ENCODE measurements around the gene TMED1.

Gene TMED1

GRCh38 chr19:10812902-10813404 lies 23.1 kb downstream of the TMED1 start:
- DNase-seq: peak in 4 of 56 donors; percentile 2 to 11 (median 8)

- no peak for DNase-seq
Measured at GRCh38 chr19:10812196-10812595, 23.8 kb downstream of the TMED1 start.

- no peak for DNase-seq
Measured at GRCh38 chr19:10811391-10812111, 24.5 kb downstream of the TMED1 start.

DNA sequence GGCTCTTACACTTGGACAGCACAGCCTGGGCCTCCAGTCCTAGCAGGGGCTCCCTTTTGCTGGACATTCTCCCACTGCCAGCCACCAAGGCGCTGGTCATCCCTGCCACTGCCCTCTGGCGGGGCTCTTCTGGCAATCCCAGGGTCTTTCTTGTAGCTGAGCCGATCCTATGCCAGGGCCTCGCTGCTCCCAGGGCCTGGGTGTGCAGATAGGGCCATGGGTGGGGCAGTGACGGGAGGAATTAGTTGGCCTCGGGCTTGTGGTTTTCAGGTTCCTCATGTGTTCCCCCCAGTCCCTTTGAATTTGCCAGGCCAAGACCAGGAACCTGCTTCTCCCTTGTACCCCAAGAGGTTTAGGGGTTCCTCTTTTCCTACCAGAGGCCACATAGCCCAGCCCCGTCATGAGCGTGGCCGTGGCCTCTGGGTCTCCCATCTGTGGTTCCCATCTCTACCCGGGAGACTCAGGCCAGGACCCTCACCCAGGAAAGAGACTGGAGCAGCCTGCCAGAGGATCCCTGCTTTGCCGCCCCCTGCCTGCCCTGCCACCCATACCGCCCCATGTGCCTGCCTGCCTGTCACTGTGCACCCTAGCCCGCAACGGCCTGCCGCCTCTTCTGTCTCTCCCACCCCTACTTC lies 26.2 kb downstream of the TMED1 start:
- no peak for DNase-seq

- DNase-seq: no peak
Measured at GRCh38 chr19:10808937-10809649, 26.9 kb downstream of the TMED1 start.

- peak in 6 of 56 donors; percentile 3 to 25 (median 18) for DNase-seq
Measured at GRCh38 chr19:10805758-10806247, 30.2 kb downstream of the TMED1 start.

DNA sequence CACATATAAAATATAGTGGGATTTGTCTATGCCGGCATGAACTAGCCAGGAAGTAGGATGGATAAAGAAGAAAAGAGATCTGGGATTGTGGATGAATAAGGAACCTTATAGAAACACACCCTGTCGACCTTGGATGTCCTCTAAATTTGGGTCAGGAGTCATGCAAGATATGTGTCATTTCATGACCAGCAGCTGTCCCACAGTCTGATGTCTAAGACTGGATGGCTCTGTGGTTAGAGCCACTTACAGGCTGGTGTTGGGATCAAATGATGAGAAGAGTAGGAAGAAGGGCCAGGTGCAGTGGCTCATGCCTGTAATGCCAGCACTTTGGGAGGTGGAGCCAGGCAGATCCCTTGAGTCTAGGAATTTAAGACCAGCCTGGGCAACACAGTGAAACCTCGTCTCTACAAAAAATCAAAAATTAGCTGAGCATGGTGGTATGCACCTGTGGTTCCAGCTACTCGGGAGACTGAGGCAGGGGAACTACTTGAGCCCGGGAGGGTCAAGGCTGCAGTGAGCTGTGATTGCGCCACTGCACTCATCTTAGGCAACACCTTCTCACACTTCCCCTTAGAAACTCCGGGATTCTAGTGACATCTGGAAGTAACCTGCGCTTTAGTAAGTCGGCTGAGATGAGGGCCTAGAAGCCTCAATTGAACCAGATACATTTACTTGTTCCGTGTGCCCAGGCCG lies 30.8 kb downstream of the TMED1 start:
- no peak for DNase-seq

DNA sequence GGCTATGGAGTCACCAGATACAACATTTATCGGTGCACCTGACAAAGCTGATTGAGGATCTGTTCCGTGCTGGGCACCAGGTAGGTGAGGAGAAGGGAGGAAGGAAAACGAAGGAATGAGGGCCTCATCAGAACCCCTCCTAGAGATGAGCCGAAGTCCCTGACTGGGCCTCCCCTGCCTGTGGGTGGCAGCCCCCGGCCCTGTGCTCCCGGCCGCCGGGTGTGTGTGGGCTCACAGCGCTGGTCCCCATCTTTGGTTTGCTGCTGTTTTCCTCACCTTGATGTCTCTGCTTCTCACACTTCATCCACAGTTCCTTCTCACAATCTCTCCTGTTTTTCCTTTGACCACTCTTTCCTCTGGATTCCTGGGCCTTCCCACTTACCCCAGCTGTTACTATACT lies 32.8 kb downstream of the TMED1 start:
- no peak for DNase-seq

DNA sequence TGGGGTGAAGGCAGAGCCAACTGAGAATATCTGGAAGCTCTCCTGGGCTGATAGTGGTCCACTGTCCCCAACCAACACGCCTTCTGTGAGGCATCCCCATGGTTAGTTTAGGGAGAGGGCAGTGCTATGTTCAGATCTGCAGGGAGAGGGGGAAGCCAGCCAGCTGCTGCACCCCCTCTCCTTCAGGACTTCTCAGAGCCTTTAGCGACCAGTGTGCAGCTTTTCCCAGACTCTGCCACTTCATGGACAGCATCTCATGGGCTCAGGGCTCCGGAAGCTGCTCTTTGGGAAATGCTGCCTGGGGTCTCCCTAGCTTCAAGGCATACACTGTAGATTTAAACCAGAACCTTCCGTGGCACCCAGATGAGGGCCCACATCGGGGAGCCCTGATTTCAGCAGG lies 33.5 kb downstream of the TMED1 start:
- no peak for DNase-seq

GRCh38 chr19:10800488-10800887 lies 35.5 kb downstream of the TMED1 start:
- DNase-seq: peak in 16 of 56 donors; percentile 3 to 48 (median 16)

DNA sequence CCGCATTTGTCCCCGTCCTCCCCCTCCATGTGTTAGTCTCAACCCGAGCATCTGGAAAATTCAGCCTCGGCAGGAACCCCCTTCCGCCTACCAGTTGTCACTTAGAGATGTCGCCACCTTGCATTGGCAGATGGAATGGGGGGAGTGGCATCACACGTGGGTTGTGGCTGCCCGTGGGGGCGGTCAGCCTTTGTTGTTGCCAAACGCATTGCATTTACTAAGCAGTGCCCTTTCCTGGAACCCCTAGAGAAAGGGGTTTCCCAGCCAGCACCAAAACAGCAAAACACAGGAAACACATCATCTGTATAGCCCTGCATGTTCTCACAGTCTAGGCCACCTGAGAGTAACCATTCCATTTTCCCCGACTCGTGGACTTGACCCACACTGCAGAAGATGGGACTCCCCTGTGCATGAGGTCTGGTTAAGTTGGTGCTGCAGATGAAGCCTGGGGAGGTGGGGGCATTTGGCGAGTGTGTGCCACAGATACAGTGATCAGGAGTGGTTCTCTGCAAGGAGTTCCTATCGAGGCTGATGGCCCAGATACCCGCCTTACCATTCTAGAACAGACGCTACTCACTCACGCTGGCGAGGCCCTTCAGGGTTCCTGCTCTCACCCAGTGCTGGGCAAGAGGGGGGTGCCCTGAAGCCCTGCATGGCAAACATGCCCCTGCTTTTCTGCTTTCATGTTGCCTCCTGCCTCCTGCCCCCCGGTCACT lies 38.3 kb downstream of the TMED1 start:
- peak in 26 of 56 donors; percentile 10 to 63 (median 30) for DNase-seq

DNA sequence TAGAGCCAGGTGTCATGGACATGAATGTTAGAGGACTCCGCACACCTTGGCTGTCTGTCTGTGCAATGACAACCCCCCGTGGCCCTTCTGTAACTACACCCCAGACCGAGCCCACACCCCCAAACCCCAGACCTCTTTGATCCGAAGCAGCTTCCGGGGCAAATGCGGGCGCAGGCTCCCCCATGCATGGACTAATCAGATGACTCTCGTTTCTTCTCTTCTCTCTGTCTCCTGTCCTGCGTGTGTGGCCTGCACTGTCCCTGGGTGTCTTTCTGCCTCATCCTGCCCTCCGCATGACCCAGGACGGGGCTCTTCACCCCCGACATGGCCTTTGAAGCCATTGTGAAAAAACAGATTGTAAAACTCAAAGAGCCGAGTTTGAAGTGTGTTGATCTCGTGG lies 38.9 kb downstream of the TMED1 start:
- no peak for DNase-seq

DNA sequence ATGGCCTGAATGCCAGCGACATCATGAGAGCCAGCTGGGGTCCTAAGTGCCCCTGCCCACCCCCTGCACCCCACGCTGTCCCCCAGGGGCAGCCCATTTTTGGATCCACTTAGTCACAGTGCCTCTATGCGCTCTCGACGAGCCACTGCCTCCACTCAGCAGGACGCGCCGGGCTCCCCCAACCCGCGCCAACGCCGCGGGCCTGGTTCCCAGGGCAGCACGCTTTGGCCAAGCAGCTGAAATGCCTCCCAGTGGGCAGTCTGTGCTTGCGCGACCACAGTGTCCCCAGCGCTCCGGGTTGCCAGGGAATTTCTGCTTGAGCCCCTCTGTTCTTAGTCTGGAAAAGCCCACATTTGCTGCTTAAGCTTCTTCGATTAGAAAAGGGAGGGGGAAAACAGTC lies 39.4 kb downstream of the TMED1 start:
- DNase-seq: peak in 14 of 56 donors; percentile 15 to 54 (median 30)

GRCh38 chr19:10789866-10790265 lies 46.1 kb downstream of the TMED1 start:
- no peak for DNase-seq

DNA sequence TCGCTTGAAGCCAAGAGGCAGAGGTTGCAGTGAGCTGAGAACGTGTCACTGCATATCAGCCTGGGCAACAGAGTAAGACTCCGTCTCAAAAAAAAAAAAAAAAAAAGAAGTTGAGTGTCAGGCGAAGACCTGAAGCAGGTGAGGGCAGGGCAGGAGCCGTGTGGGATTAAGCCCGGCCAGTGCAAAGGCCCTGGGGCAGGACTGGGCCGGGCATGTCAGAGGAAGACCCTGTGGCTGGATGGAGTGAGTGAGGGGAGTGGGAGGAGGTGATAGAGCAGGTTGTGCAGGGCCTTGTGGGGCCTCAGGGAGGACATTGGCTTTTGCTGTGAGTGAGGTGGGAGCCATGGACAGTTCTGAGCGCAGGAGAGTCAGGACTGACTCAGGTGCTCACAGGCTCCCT lies 47.9 kb downstream of the TMED1 start:
- DNase-seq: no peak

GRCh38 chr19:10784257-10784656 lies 51.8 kb downstream of the TMED1 start:
- DNase-seq: peak in 12 of 56 donors; percentile 1 to 52 (median 16)

DNA sequence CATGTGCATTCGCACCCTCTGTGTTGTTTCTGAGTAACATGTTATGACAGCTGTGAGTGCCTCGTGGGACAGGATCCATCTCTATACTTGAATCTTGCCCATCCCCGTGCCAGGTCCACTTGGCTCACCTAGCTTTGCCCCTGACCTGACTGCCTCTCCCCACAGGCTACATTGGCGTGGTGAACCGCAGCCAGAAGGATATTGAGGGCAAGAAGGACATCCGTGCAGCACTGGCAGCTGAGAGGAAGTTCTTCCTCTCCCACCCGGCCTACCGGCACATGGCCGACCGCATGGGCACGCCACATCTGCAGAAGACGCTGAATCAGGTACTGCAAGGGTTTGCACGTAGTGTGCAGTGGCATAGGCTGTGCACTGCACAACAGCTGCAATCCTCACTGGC lies 53.2 kb downstream of the TMED1 start:
- DNase-seq: no peak

All from amygdala (tissue), 56 donors.